Heart left ventricle (tissue), 13 donors: ENCODE results near the gene KIF11.

Experiments
- POLR2A ChIP-seq, 2 donors: fragments of 450-650 bp; IDR thresholded peaks; one replicate each; pipeline ENCODE4 v1.6.1; 2017; ENCODE audit warnings: antibody characterized with exemption in 2 of 2, mild to moderate bottlenecking in 2 of 2, moderate library complexity in 2 of 2
- TF ChIP-seq, protein P1 (sequence below), 12 donors: fragments of 200-600 bp; sonication (generic) in 4 of 12; IDR thresholded peaks; one replicate each; pipeline versions ENCODE4 v1.5.0 to v1.8.0; 2018 to 2022; ENCODE audit warnings: antibody characterized with exemption in 12 of 12, mild to moderate bottlenecking in 5 of 12
- donor health status: ischemic (EF 13 %, LVEDD 7.1; RV severe dilation, severe dysfunction).
- donor health status: DM: no; HTN: yes; CAD: no.
- donor health status: DM: no; HTN: no; CAD: no.
- donor health status: ischemic (EF 25% LVEDD 6.9; RV normal size, moderate dysfunction).
- donor health status: ischemic (EF 25% LVEDD 5.7; RV mildly dilated, moderate dysfunction).
- donor health status: ischemic (EF 35%, LVEDD 5.7; RV mildly dilated, moderate dysfunction).
- donor health status: nonischemic (EF 11% LVEDD 7.7; RV severe dilation, severe dysfunction).
- donor health status: DM: yes; HTN: yes; CAD: no.
- donor health status: PGD.
- donor health status: ischemic (EF 29% LVEDD 5.4; RV normal size, mild dysfunction).
- donor health status: nonischemic (EF 23%, LVEDD 6.1; RV moderate dilation, normal function).

DNA sequence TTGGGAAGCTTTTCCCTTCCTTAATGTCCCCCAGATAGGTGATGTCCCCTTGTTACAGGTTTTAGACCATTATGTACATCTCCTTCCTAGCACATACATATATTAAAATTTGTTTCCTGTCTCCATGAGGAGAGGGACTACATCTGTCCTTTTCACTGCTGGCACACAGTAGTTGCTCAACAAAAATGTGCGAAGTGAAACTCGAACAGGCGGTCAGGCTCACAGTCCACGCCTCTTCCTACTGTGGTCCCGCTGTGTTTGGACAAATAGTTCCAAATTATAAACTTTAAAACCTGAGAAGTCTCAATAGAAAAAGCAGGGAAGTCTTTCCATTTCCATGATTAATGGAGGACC lies 95.6 kb downstream of the KIF11 start:
- TF ChIP-seq, protein P1, sequence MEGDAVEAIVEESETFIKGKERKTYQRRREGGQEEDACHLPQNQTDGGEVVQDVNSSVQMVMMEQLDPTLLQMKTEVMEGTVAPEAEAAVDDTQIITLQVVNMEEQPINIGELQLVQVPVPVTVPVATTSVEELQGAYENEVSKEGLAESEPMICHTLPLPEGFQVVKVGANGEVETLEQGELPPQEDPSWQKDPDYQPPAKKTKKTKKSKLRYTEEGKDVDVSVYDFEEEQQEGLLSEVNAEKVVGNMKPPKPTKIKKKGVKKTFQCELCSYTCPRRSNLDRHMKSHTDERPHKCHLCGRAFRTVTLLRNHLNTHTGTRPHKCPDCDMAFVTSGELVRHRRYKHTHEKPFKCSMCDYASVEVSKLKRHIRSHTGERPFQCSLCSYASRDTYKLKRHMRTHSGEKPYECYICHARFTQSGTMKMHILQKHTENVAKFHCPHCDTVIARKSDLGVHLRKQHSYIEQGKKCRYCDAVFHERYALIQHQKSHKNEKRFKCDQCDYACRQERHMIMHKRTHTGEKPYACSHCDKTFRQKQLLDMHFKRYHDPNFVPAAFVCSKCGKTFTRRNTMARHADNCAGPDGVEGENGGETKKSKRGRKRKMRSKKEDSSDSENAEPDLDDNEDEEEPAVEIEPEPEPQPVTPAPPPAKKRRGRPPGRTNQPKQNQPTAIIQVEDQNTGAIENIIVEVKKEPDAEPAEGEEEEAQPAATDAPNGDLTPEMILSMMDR (IDR thresholded peaks at IDR 0.05): no peak
- no peak for TF ChIP-seq POLR2A (IDR thresholded peaks at IDR 0.05)
